Activated CD4-positive, alpha-beta T cell treated with anti-CD3 and anti-CD28 coated beads, Interleukin-2, amount 10 ng/mL, durations not matched to agents 7 days and 5 days (primary cell): ENCODE data around the gene GSC2. TPM values are rescaled to one million over a fixed set of nuclear protein-coding genes. Genes with fewer than 3 reads are reported as not detected.

Experiments used
- CTCF ChIA-PET: fragments of 350-600 bp; sonication (Branson Sonifier 250); formaldehyde crosslinking; loops from one replicate; lab custom pipeline; 2021; ENCODE audit warnings: antibody characterized with exemption; lab: Charles Lee
- POLR2A ChIA-PET: fragments of 350-600 bp; sonication (Branson Sonifier 250); formaldehyde crosslinking; loops from one replicate; lab custom pipeline; 2021; ENCODE audit warnings: antibody characterized with exemption; lab: Charles Lee
- DNase-seq: peaks from one replicate; pipeline ENCODE4 v3.0.0-alpha.2; 2020
- H3K27ac Mint-ChIP-seq: one replicate; pipeline ENCODE4 v1.8.0; 2021; ENCODE audit warnings: mild to moderate bottlenecking, moderate library complexity, mixed read lengths
- H3K27me3 Mint-ChIP-seq: one replicate; pipeline ENCODE4 v1.8.0; 2021; ENCODE audit warnings: mixed read lengths
- H3K36me3 Mint-ChIP-seq: one replicate; pipeline ENCODE4 v1.8.0; 2021; ENCODE audit warnings: low read depth, mixed read lengths
- H3K4me1 Mint-ChIP-seq: one replicate; pipeline ENCODE4 v1.8.0; 2021; ENCODE audit warnings: mixed read lengths
- H3K4me3 Mint-ChIP-seq: one replicate; pipeline ENCODE4 v1.8.0; 2021; ENCODE audit warnings: mild to moderate bottlenecking, moderate library complexity, mixed read lengths
- H3K9me3 Mint-ChIP-seq: one replicate; pipeline ENCODE4 v1.8.0; 2021; ENCODE audit warnings: mixed read lengths
- total RNA-seq, 2 experiments: library from RNA; stranded (reverse); gene quantifications; one replicate each; pipeline ENCODE4 v1.2.3, GENCODE V29; 2021

GSC2 gene
- total RNA-seq, 2 experiments from 2014 or later, result not detected

DNA sequence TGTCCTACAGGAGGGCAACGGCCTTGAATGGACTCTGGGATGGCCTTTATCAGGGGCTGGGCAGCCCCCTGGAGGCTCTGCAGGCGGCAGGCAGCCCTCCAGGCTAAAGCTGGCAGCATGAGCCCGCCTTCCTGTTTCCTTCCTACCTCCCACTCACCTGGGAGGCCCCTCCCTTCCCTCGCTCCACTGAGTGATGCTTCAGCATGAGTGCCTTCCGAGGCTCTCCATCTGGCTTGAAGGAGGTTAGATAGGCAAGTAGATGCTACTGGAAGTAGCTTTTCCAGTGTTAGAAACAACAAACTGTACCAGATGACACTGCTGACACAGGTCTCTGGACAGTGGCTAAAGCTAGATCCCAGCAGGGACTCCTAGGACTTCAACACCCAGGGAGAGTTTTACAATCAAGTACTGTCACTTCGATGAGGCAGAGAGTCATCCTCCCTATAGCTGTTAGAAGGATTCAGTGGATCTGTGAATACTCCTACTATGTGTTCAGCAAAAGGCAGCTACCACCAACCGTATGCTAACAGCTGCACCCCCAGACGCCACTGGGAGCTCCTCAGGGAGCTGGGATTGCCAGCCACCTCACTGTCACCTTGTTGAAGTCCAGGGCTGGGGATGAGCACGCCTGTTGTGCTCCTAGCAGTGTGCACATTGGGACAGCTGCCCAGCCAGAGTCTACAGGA lies 32.5 kb upstream of the GSC2 start:
- no peaks in the 10 kb centered on the region for H3K27me3 Mint-ChIP-seq
- ChIA-PET CTCF (interaction anchor here (1.0 to 1.4 kb wide), 2 partner anchors 17 to 19 kb away, joined by 3 to 8 read pairs; no protein-coding TSS in a partner anchor), POLR2A (no interaction called here)
- H3K4me1 Mint-ChIP-seq, result peaks cover 22% of the 10 kb centered on the region
- H3K4me3 Mint-ChIP-seq, result no peak overlapping the region
- peak overlapping the region; percentile 55 for H3K27ac Mint-ChIP-seq
- DNase-seq, result no peak
- no peaks in the 10 kb centered on the region for H3K9me3 Mint-ChIP-seq
- no peaks in the 10 kb centered on the region for H3K36me3 Mint-ChIP-seq

DNA sequence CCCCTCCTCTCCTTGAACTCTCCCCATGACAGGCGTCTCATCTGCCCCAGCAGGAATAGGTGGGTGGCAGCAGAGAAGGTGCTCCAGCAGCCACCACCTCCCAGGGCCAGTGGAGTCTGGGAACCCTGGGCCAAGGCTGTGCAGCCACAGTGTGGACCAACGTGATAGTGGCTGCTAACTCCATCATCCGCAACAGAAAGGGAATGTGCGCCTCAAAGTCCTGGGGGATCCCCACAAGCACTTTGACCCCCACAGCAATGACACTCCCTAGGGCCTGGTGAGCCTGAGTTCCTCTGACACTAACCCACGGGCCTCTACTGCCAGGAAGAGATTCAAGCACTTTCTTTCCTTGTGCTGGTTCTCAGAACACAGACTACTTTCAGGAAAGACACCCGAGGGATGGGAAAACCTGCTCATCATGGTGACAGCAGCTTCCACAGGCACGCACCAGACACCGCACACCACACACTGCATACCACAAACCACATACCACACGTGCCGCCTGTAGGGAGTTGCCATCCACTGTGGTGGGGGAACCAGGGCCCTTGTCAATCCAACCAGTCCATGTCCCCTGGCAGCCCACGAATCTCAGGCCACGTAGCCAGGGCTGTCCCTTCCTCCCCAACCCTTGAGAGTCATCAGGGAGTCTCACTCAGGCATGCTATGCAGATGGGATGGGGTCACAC lies 31.8 kb upstream of the GSC2 start:
- H3K9me3 Mint-ChIP-seq, result no peaks in the 10 kb centered on the region
- no peaks in the 10 kb centered on the region for H3K36me3 Mint-ChIP-seq
- H3K4me3 Mint-ChIP-seq, result no peak overlapping the region
- H3K27ac Mint-ChIP-seq, result no peak overlapping the region
- ChIA-PET POLR2A (no interaction called here), CTCF (interaction anchor here (1.0 to 1.5 kb wide), 3 partner anchors 13 to 20 kb away, joined by 3 to 8 read pairs (median 5); no protein-coding TSS in a partner anchor)
- peaks cover 22% of the 10 kb centered on the region for H3K4me1 Mint-ChIP-seq
- DNase-seq, result no peak
- no peaks in the 10 kb centered on the region for H3K27me3 Mint-ChIP-seq

DNA sequence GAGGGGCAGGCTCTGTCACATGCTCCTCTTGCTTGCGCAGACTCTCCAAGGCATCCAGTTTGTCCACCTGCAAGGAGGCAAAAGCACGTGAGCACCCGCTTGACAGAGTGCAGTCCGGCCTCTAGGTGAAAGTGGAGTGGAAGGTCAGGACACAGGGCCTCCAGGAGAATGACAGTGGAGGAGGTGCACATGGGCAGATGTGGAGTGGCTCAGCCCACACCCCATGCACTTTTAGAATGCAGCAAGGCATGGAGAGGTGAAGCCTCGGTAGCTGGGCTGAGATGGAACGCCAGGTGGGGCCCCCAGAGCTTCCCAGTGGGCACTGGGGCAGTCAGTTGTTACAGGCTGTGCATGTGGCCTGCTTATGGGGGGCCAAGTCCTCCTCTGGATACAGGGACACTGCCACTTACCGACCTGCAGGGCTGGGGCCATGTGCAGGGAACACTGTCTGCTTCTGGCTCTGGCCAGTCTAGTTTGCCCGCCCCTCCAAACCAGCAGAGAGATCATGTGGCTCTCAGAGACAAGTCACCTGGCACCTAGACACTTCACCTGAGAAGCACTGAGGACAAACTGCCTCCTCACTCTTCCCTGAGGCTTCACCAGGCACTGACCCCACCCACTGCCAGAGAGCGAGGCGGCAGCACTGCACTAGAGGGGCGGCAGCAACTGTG lies 30.8 kb upstream of the GSC2 start:
- no peaks in the 10 kb centered on the region for H3K27me3 Mint-ChIP-seq
- H3K36me3 Mint-ChIP-seq, result no peaks in the 10 kb centered on the region
- H3K27ac Mint-ChIP-seq, result no peak overlapping the region
- peaks cover 25% of the 10 kb centered on the region for H3K4me1 Mint-ChIP-seq
- no peak for DNase-seq
- CTCF ChIA-PET, result interaction anchor here (0.5 to 1.5 kb wide), 2 partner anchors 14 to 164 kb away, joined by 3 to 5 read pairs; no protein-coding TSS in a partner anchor
- POLR2A ChIA-PET, result no interaction called here
- H3K4me3 Mint-ChIP-seq, result no peak overlapping the region
- no peaks in the 10 kb centered on the region for H3K9me3 Mint-ChIP-seq

DNA sequence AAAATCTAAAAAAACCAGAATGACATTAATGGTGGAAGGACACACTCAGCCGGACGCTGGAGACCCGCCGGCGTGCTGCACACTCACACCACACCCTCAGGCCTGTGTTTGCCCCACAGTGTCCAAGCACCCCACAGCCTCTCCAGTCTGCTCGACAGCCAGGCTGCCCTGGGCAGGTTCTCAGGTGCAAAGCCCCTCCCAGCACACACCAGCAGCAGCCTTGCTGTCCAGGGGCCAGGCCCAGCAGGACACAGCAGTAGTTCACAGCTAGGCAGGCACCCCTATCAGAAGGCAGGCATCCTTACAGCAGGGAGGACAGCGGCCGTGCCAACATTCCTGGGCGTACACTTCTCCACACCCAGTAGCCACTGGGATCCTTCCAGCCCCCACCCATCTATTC lies 30.1 kb upstream of the GSC2 start:
- Mint-ChIP-seq H3K36me3 (no peaks in the 10 kb centered on the region), H3K4me1 (peaks cover 26% of the 10 kb centered on the region), H3K9me3 (no peaks in the 10 kb centered on the region), H3K27me3 (no peaks in the 10 kb centered on the region), H3K4me3 (no peak overlapping the region), H3K27ac (no peak overlapping the region)
- POLR2A ChIA-PET, result no interaction called here
- DNase-seq, result no peak
- CTCF ChIA-PET, result interaction anchor here (0.5 to 1.5 kb wide), 4 partner anchors 15 to 449 kb away, joined by 3 to 10 read pairs (median 4); partner anchors contain the start of gene ESS2

DNA sequence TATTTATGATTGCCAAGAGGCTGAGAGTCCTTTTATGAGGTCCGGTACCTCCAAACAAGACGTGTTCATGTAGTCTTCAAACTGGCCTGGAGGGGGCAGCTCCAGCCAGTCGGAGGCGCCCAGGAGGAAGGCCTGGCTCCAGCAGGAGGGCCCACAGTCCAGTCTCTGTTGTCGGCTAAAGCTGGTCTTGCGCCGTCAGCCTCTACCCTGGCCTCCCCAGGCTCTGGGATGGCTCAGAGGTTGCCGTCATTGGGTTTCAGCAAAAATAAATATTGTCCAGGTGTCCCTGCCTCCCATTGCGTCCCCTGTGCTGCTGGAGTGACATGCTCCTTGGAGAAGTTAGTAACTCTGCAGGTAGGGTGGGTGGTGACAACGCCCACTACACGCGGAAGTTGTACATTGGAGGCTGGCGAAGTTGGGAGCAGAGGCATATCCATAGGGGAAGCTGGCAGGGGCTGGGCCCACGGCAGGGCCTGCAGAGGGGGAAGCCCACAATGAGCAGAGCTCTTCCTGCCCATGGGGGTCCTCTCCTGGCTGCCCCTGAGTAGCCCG lies 29.5 kb upstream of the GSC2 start:
- POLR2A ChIA-PET, result no interaction called here
- DNase-seq, result peak; percentile 58
- no peaks in the 10 kb centered on the region for H3K36me3 Mint-ChIP-seq
- peak overlapping the region; percentile 83 for H3K27ac Mint-ChIP-seq
- no peaks in the 10 kb centered on the region for H3K9me3 Mint-ChIP-seq
- CTCF ChIA-PET, result interaction anchor here (0.6 to 1.3 kb wide), 7 partner anchors 17 to 450 kb away, joined by 3 to 10 read pairs (median 3); partner anchors contain the start of gene ESS2
- peak overlapping the region; percentile 80 for H3K4me3 Mint-ChIP-seq
- H3K27me3 Mint-ChIP-seq, result no peaks in the 10 kb centered on the region
- H3K4me1 Mint-ChIP-seq, result peaks cover 27% of the 10 kb centered on the region

DNA sequence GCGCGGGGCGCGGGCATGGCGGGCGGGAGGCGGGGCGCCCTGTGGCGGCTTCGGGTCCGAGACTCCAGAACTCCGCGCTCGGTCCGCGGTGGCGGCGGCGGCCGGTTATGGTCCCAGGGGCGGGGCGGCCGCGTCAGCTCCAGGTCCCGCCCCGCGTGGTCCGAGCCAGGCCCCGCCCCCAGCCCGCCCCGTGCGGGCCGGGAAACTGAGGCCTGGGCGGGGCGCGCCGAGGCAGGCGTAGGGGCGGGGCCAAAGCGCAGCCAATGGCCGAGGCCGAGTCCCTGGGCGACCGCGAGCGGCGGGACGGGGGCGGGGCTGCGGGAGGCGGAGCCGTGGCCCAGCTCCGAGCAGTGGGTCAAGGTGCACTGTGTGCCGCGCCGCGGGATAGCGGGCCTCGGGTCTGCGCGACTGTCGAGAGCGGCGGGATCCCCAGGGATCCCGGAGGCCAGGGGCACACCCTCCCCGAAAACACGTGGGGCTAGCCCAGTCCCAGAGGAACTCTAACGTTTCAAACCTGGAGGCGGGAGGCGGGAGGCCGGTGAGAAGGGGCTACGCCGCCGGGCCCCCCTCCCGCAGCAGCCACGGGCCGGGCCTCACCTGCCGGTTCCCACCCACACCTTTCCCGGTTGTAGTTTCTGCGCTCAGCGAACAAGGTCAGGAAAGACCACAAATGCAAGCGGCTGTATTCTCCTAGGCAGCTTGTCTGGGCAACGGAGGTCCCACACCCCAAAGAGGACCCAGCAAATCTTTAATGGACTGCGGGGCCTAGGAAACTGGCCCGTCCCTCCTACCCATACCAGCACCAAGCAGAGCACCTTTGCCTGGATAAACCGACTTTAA lies 28.8 kb upstream of the GSC2 start, which contains the start of gene SLC25A1:
Gene SLC25A1, minus strand, starts transcription at position 80 of the 840 bp plus-strand sequence. Its CDS starts 63 bp downstream, at position 17.
- peak; percentile 85 for DNase-seq
- ChIA-PET POLR2A (no interaction called here), CTCF (interaction anchor here (0.6 to 1.3 kb wide), 10 partner anchors 18 to 451 kb away, joined by 3 to 10 read pairs (median 4); partner anchors contain the start of gene ESS2)
- Mint-ChIP-seq H3K9me3 (no peaks in the 10 kb centered on the region), H3K27me3 (no peaks in the 10 kb centered on the region), H3K4me3 (peak within 1 kb of the TSS; percentile 80), H3K4me1 (peaks cover 29% of the 10 kb centered on the region), H3K27ac (peak within 1 kb of the TSS; percentile 83), H3K36me3 (no peaks in the 10 kb centered on the region)

DNA sequence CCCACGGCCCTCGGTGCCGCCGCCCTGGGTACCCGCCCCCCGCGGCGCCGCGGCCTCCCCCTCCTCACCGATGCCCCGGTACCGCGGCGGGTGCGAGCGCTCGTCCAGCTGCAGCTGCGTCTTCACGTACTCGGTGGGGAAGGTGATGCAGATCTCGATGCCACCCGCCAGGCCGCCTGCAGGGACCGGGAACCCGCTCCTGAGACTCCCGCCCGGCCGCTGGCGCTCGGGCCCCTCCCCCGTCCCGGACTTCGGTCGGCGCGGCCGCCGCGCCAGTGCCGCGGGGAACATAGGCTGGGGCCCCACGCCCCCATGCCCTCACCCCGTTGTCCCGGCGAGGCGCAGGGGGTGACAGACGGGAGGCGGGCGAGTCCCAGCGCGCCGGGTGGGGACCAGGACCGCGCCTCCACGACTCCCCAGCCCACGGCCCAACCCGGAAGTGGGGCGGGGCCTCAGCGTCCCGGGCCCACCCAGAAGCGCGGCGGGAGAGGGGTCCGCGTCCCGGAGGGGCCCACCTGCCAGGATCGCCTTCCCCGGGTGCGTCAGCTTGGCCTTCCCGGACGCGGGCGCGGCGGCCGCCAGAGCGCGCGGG lies 28.1 kb upstream of the GSC2 start:
- H3K36me3 Mint-ChIP-seq, result no peaks in the 10 kb centered on the region
- no peaks in the 10 kb centered on the region for H3K9me3 Mint-ChIP-seq
- peaks cover 36% of the 10 kb centered on the region for H3K4me1 Mint-ChIP-seq
- POLR2A ChIA-PET, result no interaction called here
- H3K27ac Mint-ChIP-seq, result no peak overlapping the region
- H3K4me3 Mint-ChIP-seq, result peak overlapping the region; percentile 80
- CTCF ChIA-PET, result interaction anchor here (0.8 to 1.1 kb wide), 4 partner anchors 31 to 219 kb away, joined by 3 to 5 read pairs (median 4); partner anchors contain the start of gene ESS2
- peak; percentile 66 for DNase-seq
- no peaks in the 10 kb centered on the region for H3K27me3 Mint-ChIP-seq

DNA sequence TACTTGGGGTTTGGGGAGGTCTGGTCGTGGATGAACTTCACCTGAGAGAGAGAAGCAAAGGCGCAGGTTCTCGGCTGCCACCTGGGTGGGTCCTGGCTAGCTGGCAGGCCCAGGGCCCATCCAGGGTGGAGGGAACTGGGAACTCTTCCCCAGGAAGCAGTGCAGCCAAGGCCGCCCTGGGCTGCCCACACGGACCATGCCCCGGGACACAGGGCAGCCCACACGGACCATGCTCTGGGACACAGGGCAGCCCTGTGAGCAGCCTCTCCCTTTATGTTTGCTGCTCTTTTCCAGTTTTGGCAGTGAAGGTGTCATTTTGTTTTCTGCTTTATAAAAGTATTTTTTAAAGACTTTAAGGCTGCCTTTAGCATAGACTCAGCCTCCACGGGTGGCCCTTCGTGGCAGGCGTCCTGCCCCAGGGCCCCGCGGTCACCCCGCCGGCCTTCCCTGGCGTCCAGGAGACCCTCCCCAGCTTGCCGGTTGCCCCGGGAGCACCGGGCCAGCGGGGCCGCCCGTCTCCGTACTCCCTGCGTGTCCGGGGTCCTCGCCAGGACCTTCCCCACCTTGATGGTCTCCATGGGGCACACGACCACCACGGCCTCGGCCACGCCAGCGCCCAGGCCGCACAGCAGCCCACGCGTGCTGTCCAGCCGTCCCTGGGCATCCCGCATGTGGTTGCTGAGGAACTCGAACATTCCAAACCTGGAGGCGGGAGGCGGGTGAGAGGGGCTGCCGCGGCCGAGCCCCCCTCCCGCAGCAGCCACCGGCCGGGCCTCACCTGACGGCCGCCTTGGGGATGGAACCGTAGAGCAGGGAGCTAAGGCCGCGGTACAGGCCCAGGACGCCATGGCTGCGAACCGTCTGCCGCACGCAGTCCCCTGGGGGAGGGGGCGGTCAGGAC lies 27.3 kb upstream of the GSC2 start:
- ChIA-PET CTCF (interaction anchor here (1.1 kb wide), 1 partner anchor 30 kb away, joined by 4 read pairs; no protein-coding TSS in a partner anchor), POLR2A (no interaction called here)
- no peak for DNase-seq
- Mint-ChIP-seq H3K36me3 (no peaks in the 10 kb centered on the region), H3K27ac (peak overlapping the region; percentile 25), H3K4me3 (peak overlapping the region; percentile 58), H3K9me3 (no peaks in the 10 kb centered on the region), H3K4me1 (peaks cover 40% of the 10 kb centered on the region), H3K27me3 (no peaks in the 10 kb centered on the region)

DNA sequence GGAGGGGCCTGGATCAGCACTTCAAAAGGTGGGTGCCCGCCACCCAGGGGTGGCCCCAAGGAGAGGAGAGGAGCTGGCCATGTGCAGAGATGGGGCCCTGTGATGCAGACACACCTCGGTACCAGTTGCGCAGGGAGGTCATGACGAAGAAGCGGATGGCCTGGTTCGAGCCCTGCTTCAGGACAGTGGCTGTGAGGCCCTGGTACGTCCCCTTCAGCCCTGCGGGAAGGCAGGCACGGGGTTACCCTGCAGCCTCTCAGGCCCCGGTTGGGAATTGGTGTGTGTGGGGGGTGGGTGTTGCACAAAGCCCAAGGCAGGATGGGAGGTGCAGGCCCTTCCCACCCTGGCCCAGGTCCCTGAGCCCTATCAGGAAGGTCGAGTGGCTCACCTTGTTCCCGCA lies 26.6 kb upstream of the GSC2 start:
- Mint-ChIP-seq H3K4me3 (peak overlapping the region; percentile 58), H3K9me3 (no peaks in the 10 kb centered on the region), H3K4me1 (peaks cover 38% of the 10 kb centered on the region)

DNA sequence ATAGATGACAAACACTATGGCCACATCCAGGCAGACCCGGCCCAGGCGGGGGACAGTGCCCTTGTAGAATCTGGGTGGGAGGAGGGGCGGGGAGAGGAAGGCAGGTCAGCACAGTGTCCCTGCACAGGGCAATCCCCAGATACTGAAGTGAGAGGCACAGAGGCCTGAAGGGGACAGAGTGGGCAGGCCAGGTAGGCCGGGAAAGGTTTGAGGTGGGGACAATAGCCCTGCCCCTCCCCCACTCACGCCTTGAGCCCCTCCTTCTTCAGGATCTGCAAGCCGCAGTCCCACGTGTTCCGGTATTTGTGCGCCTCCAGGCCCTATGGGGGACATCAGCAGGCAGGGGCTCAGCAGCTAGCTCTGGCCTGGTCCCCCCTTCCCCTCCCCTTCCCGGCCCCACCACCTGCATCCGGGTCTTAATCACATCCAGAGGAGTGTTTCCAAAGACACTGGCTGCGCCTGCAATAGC lies 26.1 kb upstream of the GSC2 start:
- no peaks in the 10 kb centered on the region for H3K9me3 Mint-ChIP-seq
- POLR2A ChIA-PET, result no interaction called here
- H3K4me1 Mint-ChIP-seq, result peaks cover 37% of the 10 kb centered on the region

More for the DNA sequence above, 26.6 kb upstream of the GSC2 start:
- no peak overlapping the region for H3K27ac Mint-ChIP-seq
- peaks cover 3% of the 10 kb centered on the region for H3K36me3 Mint-ChIP-seq
- DNase-seq, result no peak
- ChIA-PET POLR2A (no interaction called here), CTCF (no interaction called here)
- no peaks in the 10 kb centered on the region for H3K27me3 Mint-ChIP-seq

More for the DNA sequence above, 26.1 kb upstream of the GSC2 start:
- H3K27ac Mint-ChIP-seq, result no peak overlapping the region
- H3K27me3 Mint-ChIP-seq, result no peaks in the 10 kb centered on the region
- peaks cover 3% of the 10 kb centered on the region for H3K36me3 Mint-ChIP-seq
- DNase-seq, result no peak
- peak overlapping the region; percentile 58 for H3K4me3 Mint-ChIP-seq
- CTCF ChIA-PET, result no interaction called here
